Anterior cingulate cortex (tissue), 58 donors: ENCODE measurements around the gene PAF1.

Experiments used
- DNase-seq, 58 donors: peaks; one replicate each; lab custom pipeline; 2025; lab: John Stamatoyannopoulos, UW

Gene PAF1

DNA sequence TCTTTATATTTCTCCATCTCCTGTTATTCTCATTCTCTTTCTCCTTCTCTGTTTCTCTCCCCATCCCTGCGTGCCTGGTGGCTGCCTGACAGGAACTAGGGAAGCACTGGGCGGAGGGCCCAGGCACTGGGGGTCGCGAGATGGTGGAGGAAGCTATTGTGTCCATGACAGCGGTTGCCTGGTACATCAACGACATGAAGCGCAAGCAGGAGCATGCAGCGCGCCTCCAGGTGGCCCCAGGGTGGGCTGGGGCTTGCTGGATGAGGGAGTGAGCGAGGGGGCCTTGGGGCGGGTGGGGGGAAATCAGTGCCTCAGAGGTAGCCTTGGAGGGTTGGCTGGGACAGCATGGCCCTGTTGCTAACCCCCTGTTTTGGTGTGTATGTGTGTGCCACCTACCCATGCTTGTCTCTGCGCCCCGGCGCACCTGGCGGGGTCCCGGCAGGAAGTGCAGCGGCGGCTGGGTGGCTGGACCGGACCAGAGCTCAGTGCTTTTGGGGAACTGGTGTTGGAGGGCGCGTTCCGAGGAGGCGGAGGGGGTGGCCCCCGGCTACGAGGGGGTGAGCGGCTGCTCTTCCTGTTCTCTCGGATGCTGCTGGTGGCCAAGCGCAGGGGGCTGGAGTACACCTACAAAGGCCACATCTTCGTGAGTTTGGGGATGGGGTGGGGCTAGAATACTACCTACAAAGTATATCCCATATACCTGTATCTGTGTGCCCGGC, 26.7 kb upstream of the PAF1 start:
- no peak for DNase-seq

DNA sequence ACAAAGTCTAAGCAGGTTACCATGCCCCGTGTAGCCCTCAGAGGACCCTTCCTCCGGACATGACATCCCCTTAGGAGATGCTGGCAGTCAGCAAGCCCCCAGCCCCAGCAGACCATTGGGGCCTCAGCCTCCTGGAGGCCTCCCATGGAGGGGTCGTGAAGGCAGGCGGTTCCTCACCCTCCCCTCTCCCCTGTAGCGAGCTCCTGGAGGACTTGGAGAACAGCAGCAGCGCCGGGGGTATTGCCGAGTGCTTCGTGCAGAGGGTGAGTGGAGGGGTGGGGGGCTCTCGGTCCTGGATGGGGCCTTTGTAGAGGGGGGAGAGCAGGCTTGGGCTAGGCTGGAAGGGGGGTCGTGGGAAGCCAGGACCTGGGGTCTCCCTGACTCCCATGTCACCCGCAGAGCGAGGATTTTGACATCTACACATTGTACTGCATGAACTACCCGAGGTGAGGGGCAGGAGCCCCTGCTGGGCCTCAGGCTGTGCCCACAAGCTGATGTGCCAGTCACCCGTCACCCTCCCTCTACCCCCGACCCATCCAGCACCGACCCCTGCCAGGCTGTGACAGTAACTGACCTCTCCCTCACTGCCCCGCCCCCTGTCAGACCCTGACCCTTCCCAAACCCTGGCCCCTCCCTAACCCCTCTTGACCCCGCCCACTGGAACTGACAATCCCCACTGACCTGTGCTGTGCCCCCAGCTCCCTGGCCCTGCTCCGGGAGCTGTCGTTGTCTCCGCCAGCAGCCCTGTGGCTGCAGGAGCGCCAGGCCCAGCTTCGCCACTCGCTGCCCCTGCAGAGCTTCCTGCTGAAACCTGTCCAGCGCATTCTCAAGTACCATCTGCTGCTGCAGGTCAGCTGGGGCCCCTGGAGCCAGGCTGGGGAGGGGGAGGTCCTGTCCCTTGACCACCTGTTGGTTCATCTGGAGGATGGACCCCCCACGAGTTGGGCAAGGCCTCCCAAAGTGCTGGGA, 25.5 kb upstream of the PAF1 start:
- DNase-seq: no peak

DNA sequence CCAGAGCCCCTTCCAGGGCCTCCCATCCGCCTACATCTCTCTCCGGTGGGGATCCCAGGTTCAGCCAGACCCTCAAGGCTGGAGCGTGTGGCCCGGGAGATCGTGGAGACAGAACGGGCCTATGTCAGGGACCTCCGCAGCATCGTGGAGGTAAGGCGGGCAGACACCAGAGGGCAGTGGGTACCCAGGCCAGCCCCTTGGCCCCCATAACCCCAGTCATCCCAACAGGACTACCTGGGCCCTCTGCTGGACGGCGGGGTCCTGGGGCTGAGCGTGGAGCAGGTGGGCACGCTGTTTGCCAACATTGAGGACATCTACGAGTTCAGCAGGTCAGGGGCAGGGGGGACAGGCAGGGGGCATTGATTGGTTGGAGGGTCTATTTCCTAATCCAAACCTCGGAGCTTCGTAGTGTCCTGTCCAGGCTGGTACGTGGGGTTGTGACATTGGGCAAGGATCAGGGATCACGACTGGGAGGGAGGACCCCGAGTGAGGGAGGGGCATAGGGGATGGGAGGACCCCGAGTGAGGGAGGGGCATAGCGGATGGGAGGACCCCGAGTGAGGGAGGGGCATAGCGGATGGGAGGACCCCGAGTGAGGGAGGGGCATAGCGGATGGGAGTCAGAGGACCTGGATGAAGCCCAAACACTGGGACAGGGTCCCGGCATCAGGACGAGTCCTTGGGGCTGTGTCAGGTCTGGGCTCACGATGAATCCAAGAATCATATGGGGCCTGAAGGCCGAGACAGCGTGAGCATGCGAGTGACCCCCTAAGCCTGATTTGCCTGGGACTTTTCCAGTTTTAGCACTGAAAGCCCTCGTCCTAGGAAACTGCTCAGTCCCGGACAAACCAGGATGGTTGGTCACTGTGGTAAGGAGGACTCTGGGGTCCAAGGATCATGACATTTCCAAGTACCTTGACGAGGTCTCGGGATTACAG, 24.5 kb upstream of the PAF1 start:
- DNase-seq: no peak

DNA sequence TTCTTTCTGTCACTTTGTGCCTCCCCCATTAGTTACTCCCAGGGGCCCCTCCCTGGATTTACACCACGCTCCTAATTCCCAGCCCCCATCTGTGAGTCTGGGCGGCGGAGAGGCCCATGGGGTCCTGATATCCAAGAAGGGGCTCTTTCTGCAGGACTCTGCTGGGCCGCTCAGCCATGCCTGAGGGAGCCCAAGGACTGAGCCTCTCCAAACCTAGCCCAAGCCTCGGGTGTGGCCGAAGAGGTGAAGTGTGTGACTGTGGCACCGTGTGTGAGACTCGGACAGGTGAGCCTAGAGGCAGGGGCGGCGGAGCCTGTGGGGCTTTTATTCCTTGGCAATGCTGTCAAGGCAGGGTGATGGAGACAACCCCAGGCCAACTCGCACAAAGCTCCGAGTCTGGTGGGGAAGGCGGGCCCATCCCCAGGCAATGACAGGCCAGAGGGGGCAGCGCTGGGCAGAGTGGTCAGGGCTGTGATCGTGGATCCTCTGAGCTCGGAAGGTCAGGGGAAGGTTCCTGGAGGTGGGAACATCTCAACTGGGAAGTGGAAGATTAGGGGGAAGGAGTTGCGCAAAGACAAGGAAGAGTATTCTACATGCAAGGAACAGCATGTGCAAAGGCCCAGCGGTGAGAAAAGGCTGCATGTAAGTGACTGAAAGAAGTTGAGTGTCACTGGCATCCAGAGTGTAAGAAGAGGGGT, 23.2 kb upstream of the PAF1 start:
- DNase-seq: no peak

DNA sequence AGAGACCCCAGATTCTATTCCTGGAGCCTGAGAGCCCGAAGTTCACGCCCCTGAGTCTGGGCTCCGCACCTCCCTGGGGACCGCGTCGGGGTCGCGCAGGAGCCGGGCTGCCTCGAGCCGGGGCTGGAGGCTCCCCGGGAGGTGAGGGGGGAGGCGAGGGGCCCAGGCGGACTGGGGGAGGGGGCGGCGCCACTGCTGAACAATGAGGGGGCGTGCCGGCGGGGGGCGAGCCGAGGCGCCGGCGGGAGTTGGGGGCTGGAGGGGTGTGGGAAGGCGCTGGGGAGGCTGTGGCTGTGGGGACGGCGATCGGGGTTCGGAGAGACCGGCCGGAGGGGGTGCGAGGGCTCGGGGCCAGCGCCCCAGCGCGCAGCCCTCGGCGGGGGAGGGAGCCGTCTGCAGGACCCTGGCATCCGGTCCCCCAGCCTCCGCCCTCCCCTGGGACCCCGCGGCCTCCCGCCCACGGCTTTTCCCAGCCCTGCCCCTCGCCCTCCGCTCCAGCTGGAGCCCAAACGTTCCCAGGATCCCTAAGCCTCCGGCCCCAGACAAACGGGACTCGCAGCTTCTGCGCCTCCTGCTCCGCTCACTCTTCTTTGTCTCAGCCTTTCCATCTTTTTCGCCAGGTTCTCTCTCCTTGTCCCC, 22.5 kb upstream of the PAF1 start:
- DNase-seq: peak in 7 of 58 donors; percentile 14 to 36 (median 32)

DNA sequence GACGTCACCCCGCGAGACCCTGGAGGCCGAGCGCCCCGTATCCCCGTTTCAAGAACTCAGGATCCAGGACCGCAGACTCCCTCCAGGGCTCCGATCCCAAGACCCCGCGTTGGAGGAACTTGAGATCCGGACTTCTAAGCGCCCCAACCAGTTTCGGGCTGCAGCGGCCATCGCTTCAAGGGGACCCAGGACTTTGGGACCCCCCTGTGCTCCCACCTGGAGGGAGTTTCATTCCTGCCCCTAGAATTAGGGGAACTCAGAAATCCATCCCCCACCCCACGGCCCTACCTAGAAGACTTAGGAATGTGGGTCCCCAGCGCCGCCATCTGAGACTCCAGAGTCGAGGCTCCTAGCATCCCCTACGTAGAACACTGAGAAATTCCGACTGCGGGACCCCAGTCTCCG, 22.0 kb upstream of the PAF1 start:
- DNase-seq: peak in 6 of 58 donors; percentile 39 to 65 (median 48)

DNA sequence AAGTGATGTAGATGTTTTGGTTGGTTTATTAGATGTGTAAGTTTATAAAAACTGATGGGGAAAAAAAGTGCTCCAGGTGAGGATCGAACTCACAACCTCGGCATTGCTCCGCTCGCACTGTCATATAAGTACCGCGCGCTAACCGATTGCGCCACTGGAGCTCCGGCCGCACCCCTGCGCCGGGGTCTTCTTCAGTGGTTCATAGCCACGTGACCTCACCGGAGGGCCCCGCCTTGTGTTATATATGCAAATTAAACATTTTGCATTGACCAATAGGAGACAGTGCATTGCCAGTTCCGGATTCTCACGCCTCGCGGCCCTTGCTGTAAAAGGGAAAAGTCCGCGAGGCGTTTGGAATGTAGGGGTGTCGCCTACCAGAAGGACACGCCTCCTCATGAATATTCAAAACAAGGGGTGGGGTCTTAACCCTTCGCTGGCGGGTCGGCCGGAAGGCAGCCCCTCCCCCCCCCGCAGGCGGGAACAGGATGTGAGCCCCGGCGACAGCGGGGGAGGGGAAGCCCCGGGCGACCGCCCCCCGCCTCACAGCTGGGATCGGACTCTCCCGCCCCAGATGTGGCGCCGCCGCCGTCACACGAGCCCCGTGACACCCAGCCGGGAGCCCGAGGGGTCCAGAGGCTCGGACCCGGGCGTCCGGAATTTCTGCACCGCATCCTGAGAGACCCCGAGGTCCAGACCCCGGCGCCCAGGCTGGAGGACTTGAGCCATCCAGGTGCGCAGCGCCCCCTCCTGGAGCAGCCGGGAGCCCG, 21.4 kb upstream of the PAF1 start, which contains the start of gene PLEKHG2:
PLEKHG2 (plus strand) TSS at position 570 of the 767 bp plus-strand sequence. CDS start 1,418 bp downstream, outside the sequence.
- DNase-seq: peak; percentile 47 to 98 (median 92)

DNA sequence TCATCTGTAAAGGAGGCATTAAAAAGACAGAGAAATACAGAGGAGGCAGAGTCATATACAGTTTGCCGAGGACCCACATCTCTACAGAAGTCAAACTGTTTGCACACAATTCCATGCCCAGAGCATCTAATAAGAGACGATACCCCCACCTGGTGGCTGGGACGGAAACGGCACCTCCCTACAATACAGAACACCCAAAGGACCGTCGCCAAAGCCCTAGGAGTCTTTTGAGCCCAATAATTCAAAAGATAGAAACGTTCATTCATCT, 20.9 kb upstream of the PAF1 start:
- DNase-seq: peak in 55 of 58 donors; percentile 51 to 90 (median 81)

DNA sequence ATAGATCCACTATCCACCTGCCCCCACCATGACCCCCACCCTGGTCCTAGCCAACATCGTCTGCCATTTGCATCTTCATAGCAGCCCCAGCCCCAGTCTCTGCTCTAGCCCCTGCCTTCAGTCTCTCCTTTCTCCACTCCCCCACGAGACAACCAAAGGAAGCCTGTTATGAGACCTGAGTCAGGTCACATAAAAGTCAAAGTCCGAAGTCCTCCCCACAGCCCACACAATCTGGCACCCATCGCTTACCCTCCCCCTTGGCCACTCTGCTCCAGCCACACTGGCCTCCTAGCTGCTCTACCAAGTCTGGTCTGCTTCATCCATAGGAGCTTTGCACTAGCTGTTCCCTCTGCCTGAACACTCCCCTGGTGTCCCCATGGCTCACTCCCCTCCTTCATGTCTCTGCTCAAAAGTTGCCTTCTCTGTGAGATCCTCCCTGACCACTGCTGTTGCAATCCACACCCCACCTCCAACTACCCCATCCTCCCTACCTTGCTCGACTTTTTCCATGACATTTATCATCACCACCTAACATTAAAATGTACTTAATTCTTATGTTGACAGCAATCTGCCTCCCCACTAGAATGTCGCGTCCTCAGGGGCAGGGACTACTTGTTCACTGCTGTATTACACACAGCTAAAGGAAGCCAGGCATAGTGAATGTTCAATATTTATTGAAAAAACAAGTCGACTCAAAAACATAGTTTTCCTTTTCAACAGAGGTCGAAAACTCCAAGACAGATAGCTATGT, 20.4 kb upstream of the PAF1 start:
- peak in 1 of 58 donors; percentile 6 for DNase-seq

DNA sequence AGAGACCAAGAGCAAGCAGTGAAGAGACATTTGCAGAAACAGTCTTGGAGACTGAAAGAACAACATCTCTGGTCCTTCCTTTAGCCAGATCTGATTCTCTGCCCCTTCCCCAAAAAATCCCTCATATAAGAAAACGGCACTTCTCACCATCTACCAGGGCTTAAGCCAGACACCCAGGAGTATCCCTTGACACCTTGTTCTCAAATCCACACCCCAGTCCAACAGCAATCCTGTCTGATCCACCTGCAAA, 19.9 kb upstream of the PAF1 start:
- DNase-seq: no peak

DNA sequence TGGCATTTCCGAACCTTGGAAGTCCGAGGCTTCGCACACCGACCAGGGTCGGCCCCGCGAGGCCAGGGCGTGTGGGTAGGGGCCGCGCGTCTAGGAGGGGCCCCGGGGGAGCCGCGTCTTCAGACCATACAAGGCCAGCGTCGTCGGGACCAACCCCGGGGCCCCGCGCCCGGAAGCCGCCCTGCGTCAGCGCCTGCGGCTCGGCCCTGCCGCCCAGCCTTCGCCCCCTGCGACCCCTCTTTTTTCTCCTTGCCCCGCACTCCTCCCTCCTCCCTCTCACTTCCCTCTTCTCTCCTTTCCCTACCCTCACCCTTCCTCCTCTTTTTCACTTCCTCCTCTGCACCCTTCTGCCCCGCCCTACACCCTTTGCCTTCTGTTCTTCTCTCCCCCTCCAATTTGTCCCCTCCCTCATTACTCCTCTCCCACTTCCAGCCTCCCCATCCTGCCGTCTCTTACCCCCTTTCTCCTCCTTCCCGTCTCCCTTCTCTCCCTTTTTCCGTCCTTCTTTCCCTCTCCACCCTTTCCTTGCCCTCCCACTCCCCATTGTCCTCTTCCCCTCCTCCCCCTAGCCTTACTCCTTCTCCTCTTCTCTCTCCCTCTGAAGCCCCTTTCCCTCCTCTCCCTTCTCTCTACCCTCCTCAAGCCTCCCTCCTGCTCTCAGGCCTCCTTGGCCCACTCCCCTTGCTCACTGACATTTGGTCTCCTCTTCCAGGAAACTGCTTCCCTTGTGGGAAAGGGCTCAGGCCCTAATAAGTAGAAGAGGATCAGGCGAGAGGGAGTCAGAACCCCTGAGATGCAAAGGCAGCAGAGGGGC, 19.3 kb upstream of the PAF1 start:
- DNase-seq: peak in 13 of 58 donors; percentile 23 to 77 (median 50)

DNA sequence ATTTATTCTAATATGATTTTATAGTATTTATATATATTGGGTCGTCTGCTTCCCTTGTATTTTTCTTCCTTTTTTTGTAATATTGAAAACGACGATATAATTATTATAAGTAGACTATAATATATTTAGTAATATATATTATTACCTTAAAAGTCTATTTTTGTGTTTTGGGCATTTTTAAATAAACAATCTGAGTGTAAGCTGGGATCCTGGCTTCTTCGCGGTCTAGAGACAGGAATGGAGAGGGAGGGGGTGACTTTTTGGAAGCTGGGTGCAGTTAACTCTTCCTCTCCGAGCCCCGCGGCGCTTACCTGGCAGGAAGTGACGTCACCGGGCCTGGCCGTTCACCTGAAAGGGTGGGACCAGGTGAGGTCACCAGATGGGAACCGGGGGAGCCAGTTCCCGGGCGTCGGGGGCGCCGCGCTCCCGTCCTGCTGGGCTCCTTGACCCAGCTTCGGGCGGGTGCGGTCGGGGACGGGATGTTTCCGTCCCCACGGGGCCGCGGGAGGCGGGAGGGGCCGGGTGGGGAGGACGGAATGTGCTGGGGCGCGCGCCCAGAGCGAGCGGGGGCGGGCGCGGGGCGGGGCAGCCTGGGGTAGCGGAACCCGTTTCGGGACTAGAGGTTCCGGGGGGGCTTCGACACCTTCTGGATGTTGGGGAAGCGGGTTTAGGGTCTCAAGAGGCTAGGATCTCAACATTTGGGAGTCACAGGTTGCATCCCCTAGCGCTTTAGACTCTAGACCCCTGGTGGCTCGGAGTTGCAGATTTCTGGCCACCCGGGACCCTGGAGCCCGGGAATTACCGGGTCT, 18.5 kb upstream of the PAF1 start:
- peak in 49 of 58 donors; percentile 5 to 87 (median 53) for DNase-seq

DNA sequence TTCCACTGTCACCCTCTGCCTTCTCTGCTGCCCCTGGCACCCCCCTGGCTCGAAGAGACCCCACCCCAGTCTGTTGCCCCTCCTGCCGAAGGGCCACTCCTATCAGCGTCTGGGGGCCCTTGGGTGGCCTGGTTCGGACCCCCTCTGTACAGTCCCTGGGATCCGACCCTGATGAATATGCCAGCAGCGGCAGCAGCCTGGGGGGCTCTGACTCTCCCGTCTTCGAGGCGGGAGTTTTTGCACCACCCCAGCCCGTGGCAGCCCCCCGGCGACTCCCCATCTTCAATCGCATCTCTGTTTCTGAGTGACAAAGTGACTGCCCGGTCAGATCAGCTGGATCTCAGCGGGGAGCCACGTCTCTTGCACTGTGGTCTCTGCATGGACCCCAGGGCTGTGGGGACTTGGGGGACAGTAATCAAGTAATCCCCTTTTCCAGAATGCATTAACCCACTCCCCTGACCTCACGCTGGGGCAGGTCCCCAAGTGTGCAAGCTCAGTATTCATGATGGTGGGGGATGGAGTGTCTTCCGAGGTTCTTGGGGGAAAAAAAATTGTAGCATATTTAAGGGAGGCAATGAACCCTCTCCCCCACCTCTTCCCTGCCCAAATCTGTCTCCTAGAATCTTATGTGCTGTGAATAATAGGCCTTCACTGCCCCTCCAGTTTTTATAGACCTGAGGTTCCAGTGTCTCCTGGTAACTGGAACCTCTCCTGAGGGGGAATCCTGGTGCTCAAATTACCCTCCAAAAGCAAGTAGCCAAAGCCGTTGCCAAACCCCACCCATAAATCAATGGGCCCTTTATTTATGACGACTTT, 17.7 kb upstream of the PAF1 start:
- DNase-seq: peak in 4 of 58 donors; percentile 22 to 69 (median 38)

DNA sequence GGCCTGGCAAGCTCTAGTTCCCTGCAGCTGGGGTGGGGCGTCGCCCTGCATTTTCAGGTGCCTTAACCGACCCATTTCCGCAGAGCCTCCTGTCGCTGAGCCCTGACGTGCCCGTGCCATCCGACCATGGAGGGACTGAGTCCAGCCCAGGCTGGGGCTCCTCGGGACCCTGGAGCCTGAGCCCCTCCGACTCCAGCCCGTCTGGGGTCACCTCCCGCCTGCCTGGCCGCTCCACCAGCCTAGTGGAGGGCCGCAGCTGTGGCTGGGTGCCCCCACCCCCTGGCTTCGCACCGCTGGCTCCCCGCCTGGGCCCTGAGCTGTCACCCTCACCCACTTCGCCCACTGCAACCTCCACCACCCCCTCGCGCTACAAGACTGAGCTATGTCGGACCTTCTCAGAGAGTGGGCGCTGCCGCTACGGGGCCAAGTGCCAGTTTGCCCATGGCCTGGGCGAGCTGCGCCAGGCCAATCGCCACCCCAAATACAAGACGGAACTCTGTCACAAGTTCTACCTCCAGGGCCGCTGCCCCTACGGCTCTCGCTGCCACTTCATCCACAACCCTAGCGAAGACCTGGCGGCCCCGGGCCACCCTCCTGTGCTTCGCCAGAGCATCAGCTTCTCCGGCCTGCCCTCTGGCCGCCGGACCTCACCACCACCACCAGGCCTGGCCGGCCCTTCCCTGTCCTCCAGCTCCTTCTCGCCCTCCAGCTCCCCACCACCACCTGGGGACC, 16.9 kb upstream of the PAF1 start:
- peak in 3 of 58 donors; percentile 25 to 42 (median 29) for DNase-seq

DNA sequence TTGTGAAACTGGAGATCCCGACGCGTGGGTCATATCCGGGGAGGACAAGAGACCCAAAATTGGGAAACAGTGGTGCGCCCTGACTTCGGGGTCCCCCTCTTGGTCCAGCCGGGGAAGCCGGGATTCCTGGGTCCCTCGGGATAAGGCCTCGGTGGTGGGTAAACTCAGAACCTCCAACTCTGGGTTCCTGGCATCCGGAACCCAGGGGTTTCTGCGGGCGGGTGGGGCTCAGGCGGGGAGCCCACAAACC, 16.4 kb upstream of the PAF1 start:
- DNase-seq: no peak
